WTC11 (cell line): ENCODE results near the gene REL. TPM values are rescaled to one million over a fixed set of nuclear protein-coding genes. Genes with fewer than 3 reads are reported as not detected.

Experiments used
- AR ChIP-seq: fragments of 250-450 bp; sonication (Bioruptor Pico); IDR thresholded peaks from 2 replicates; pipeline ENCODE4 v1.9.0; 2021; ENCODE audit warnings: mild to moderate bottlenecking
- CBFB ChIP-seq: sonication (generic); formaldehyde crosslinking; IDR thresholded peaks from 2 replicates; pipeline ENCODE4 v1.8.1; 2022; ENCODE audit warnings: mild to moderate bottlenecking, low read depth, missing genetic modification reagents
- CDX4 ChIP-seq: fragments of 250-450 bp; sonication (Bioruptor Pico); IDR thresholded peaks from 2 replicates; pipeline ENCODE4 v1.9.0; 2021; ENCODE audit warnings: moderate library complexity, mild to moderate bottlenecking, inconsistent platforms, borderline replicate concordance
- ELF4 ChIP-seq: sonication (generic); formaldehyde crosslinking; IDR thresholded peaks from 2 replicates; pipeline ENCODE4 v1.8.1; 2022; ENCODE audit warnings: low read depth, mild to moderate bottlenecking, moderate library complexity, missing genetic modification reagents
- EMX1 ChIP-seq: fragments of 250-450 bp; sonication (Bioruptor Pico); IDR thresholded peaks from 2 replicates; pipeline ENCODE4 v1.8.0; 2021; ENCODE audit warnings: mild to moderate bottlenecking
- ETV6 ChIP-seq: sonication (generic); formaldehyde crosslinking; IDR thresholded peaks from 2 replicates; pipeline ENCODE4 v1.8.1; 2022; ENCODE audit warnings: mild to moderate bottlenecking, missing genetic modification reagents
- HMGA2 ChIP-seq: fragments of 250-450 bp; sonication (Bioruptor Pico); IDR thresholded peaks from 2 replicates; pipeline ENCODE4 v1.4.0; 2021; ENCODE audit warnings: mild to moderate bottlenecking, moderate library complexity
- JAZF1 ChIP-seq: fragments of 250-450 bp; sonication (Bioruptor Pico); IDR thresholded peaks from 2 replicates; pipeline ENCODE4 v1.9.0; 2021; ENCODE audit warnings: moderate library complexity, mild to moderate bottlenecking, inconsistent platforms
- JUN ChIP-seq: sonication (generic); formaldehyde crosslinking; IDR thresholded peaks from 2 replicates; pipeline ENCODE4 v1.8.0; 2023; ENCODE audit warnings: mild to moderate bottlenecking, missing genetic modification reagents
- MLX ChIP-seq: sonication (generic); formaldehyde crosslinking; IDR thresholded peaks from 2 replicates; pipeline ENCODE4 v1.8.1; 2023; ENCODE audit warnings: mild to moderate bottlenecking, missing genetic modification reagents, moderate library complexity
- MXD4 ChIP-seq: fragments of 250-450 bp; sonication (Bioruptor Pico); IDR thresholded peaks from 2 replicates; pipeline ENCODE4 v1.8.0; 2021; ENCODE audit warnings: mild to moderate bottlenecking, moderate library complexity, borderline replicate concordance
- NR1H2 ChIP-seq: sonication (generic); formaldehyde crosslinking; IDR thresholded peaks from 2 replicates; pipeline ENCODE4 v1.9.0; 2021; ENCODE audit warnings: mild to moderate bottlenecking, moderate library complexity, missing genetic modification reagents
- NR3C1 ChIP-seq: sonication (generic); formaldehyde crosslinking; conservative IDR thresholded peaks from 2 replicates; pipeline ENCODE4 v1.8.1; 2023; ENCODE audit warnings: low read depth, mild to moderate bottlenecking, missing genetic modification reagents
- OVOL2 ChIP-seq: fragments of 250-450 bp; sonication (Bioruptor Pico); IDR thresholded peaks from 2 replicates; pipeline ENCODE4 v1.9.0; 2021; ENCODE audit warnings: mild to moderate bottlenecking, borderline replicate concordance
- PREB ChIP-seq: sonication (generic); formaldehyde crosslinking; IDR thresholded peaks from 2 replicates; pipeline ENCODE4 v1.8.1; 2022; ENCODE audit warnings: mild to moderate bottlenecking, missing genetic modification reagents, moderate library complexity, borderline replicate concordance
- RORB ChIP-seq: fragments of 250-450 bp; sonication (Bioruptor Pico); IDR thresholded peaks from 2 replicates; pipeline ENCODE4 v1.9.0; 2021; ENCODE audit warnings: mild to moderate bottlenecking
- SMAD3 ChIP-seq: sonication (generic); formaldehyde crosslinking; IDR thresholded peaks from 2 replicates; pipeline ENCODE4 v1.8.0; 2022; ENCODE audit warnings: missing genetic modification reagents, mild to moderate bottlenecking, borderline replicate concordance
- SMAD4 ChIP-seq: sonication (generic); formaldehyde crosslinking; IDR thresholded peaks from 2 replicates; pipeline ENCODE4 v1.8.0; 2022; ENCODE audit warnings: mild to moderate bottlenecking, missing genetic modification reagents
- STAT6 ChIP-seq: sonication (generic); formaldehyde crosslinking; conservative IDR thresholded peaks from 2 replicates; pipeline ENCODE4 v1.8.1; 2023; ENCODE audit warnings: mild to moderate bottlenecking, low read depth, missing genetic modification reagents, moderate library complexity
- TCF7 ChIP-seq: sonication (generic); formaldehyde crosslinking; IDR thresholded peaks from 2 replicates; pipeline ENCODE4 v1.8.0; 2022; ENCODE audit warnings: mild to moderate bottlenecking, low read depth, missing genetic modification reagents, moderate library complexity
- TEAD4 ChIP-seq: sonication (generic); formaldehyde crosslinking; IDR thresholded peaks from 2 replicates; pipeline ENCODE4 v1.8.0; 2022; ENCODE audit warnings: mild to moderate bottlenecking, missing genetic modification reagents
- ZMAT4 ChIP-seq: fragments of 250-450 bp; sonication (Bioruptor Pico); IDR thresholded peaks from 2 replicates; pipeline ENCODE4 v1.9.0; 2021; ENCODE audit warnings: mild to moderate bottlenecking
- ZNF138 ChIP-seq: sonication (generic); formaldehyde crosslinking; conservative IDR thresholded peaks from 2 replicates; pipeline ENCODE4 v1.8.1; 2022; ENCODE audit warnings: mild to moderate bottlenecking, moderate library complexity, missing genetic modification reagents
- ZNF317 ChIP-seq: sonication (generic); formaldehyde crosslinking; IDR thresholded peaks from 2 replicates; pipeline ENCODE4 v1.8.1; 2023; ENCODE audit warnings: low read depth, mild to moderate bottlenecking, moderate library complexity, missing genetic modification reagents, borderline replicate concordance
- ZNF416 ChIP-seq: fragments of 250-450 bp; sonication (Bioruptor Pico); IDR thresholded peaks from 2 replicates; pipeline ENCODE4 v1.9.0; 2021; ENCODE audit warnings: mild to moderate bottlenecking, inconsistent platforms
- ZNF423 ChIP-seq: fragments of 250-450 bp; sonication (Bioruptor Pico); IDR thresholded peaks from 2 replicates; pipeline ENCODE4 v2.1.2; 2022; ENCODE audit warnings: mild to moderate bottlenecking, moderate library complexity
- ZNF512 ChIP-seq: sonication (generic); formaldehyde crosslinking; IDR thresholded peaks from 2 replicates; pipeline ENCODE4 v1.8.1; 2022; ENCODE audit warnings: missing genetic modification reagents, borderline replicate concordance
- ZSCAN18 ChIP-seq: fragments of 250-450 bp; sonication (Bioruptor Pico); IDR thresholded peaks from 2 replicates; pipeline ENCODE4 v2.1.2; 2022; ENCODE audit warnings: mild to moderate bottlenecking, moderate library complexity
- total RNA-seq: library from RNA; stranded (reverse); gene quantifications from 3 replicates; pipeline ENCODE4 v1.2.3, GENCODE V29; 2021

Gene REL
- total RNA-seq, 1 experiment from 2014 or later: 8.4 TPM

- TF ChIP-seq STAT6 (CRISPR knock-in tag): no peak
- TF ChIP-seq SMAD4 (CRISPR knock-in tag): no peak
- TF ChIP-seq ZNF423: no peak
- TF ChIP-seq ETV6 (CRISPR knock-in tag): no peak
- TF ChIP-seq JUN: 0 out of 2 replicates have a peak, but pooled peaks have one; percentile 24
- no peak for TF ChIP-seq RORB (CRISPR knock-in tag)
- TF ChIP-seq EMX1 (CRISPR knock-in tag): no peak
- no peak for TF ChIP-seq NR1H2
- no peak for TF ChIP-seq ZNF138 (CRISPR knock-in tag)
- TF ChIP-seq AR (CRISPR knock-in tag): no peak
- TF ChIP-seq ZNF416 (CRISPR knock-in tag): no peak
- no peak for TF ChIP-seq CDX4 (CRISPR knock-in tag)
- TF ChIP-seq TCF7 (CRISPR knock-in tag): no peak
- TF ChIP-seq CBFB: no peak
- no peak for TF ChIP-seq ZNF317 (CRISPR knock-in tag)
- no peak for TF ChIP-seq MXD4 (CRISPR knock-in tag)
- no peak for TF ChIP-seq NR3C1
- no peak for TF ChIP-seq OVOL2 (CRISPR knock-in tag)
- TF ChIP-seq ELF4 (CRISPR knock-in tag): no peak
- no peak for TF ChIP-seq JAZF1
- TF ChIP-seq PREB (CRISPR knock-in tag): no peak
- no peak for TF ChIP-seq MLX (CRISPR knock-in tag)
- no peak for TF ChIP-seq TEAD4 (CRISPR knock-in tag)
- no peak for TF ChIP-seq SMAD3 (CRISPR knock-in tag)
- TF ChIP-seq ZSCAN18 (CRISPR knock-in tag): no peak
- TF ChIP-seq ZNF512 (CRISPR knock-in tag): no peak
- TF ChIP-seq HMGA2: no peak
- no peak for TF ChIP-seq ZMAT4 (CRISPR knock-in tag)
Measured at GRCh38 chr2:60881047-60881932, at the start of gene REL (continued).
